HG03095 (cell line): ENCODE results near the gene PTDSS2.

Experiments used
- ATAC-seq: cut with Tn5 transposase; IDR thresholded peaks from one replicate; pipeline ENCODE4 v1.9.1; 2021; ENCODE audit warnings: moderate library complexity; ENCODE audit not compliant: unreplicated experiment

The PTDSS2 gene

GRCh38 chr11:528166-528814, 78.2 kb downstream of the PTDSS2 start:
- no peak for ATAC-seq

GRCh38 chr11:528815-529727, 79.0 kb downstream of the PTDSS2 start:
- no peak for ATAC-seq

- no peak for ATAC-seq
Observed at GRCh38 chr11:529728-530411, 79.8 kb downstream of the PTDSS2 start.

GRCh38 chr11:530960-531831, 81.1 kb downstream of the PTDSS2 start:
- ATAC-seq: no peak

GRCh38 chr11:531919-532526, 81.9 kb downstream of the PTDSS2 start:
- ATAC-seq: no peak

- ATAC-seq: no peak
Observed at GRCh38 chr11:532527-532985, 82.5 kb downstream of the PTDSS2 start.

GRCh38 chr11:532986-533585, 83.0 kb downstream of the PTDSS2 start:
- no peak for ATAC-seq

- no peak for ATAC-seq
Observed at GRCh38 chr11:533586-534395, 83.7 kb downstream of the PTDSS2 start.

- no peak for ATAC-seq
Observed at GRCh38 chr11:534396-535209, 84.5 kb downstream of the PTDSS2 start.

GRCh38 chr11:535210-535518, 85.1 kb downstream of the PTDSS2 start:
- peak; percentile 1 for ATAC-seq

- peak; percentile 67 for ATAC-seq
Observed at GRCh38 chr11:535519-536454, 85.7 kb downstream of the PTDSS2 start, which contains the start of gene HRAS. HRAS (minus strand) TSS chr11:535576.

- peak; percentile 44 for ATAC-seq
Observed at GRCh38 chr11:536841-537621, 87.0 kb downstream of the PTDSS2 start, which contains the start of gene LRRC56. LRRC56 (plus strand) TSS chr11:537527; CDS start chr11:540685, 3,158 bp downstream.

GRCh38 chr11:537622-538430, 87.7 kb downstream of the PTDSS2 start:
- no peak for ATAC-seq

- no peak for ATAC-seq
Observed at GRCh38 chr11:538431-539051, 88.5 kb downstream of the PTDSS2 start.

- no peak for ATAC-seq
Observed at GRCh38 chr11:539971-540481, 89.9 kb downstream of the PTDSS2 start.
